NCI-H510A treated with DMSO at 0.1 percent for 48 hours (cell line): ENCODE results near the gene BICC1.
"Not testable (repeated sequence)": the region's sequence is repeated elsewhere in the genome, so short reads cannot be mapped to it uniquely, and the experiment has no call there.

Experiments
- DNase-seq: peaks from one replicate; lab custom pipeline; 2025; lab: John Stamatoyannopoulos, UW

Gene BICC1

DNA sequence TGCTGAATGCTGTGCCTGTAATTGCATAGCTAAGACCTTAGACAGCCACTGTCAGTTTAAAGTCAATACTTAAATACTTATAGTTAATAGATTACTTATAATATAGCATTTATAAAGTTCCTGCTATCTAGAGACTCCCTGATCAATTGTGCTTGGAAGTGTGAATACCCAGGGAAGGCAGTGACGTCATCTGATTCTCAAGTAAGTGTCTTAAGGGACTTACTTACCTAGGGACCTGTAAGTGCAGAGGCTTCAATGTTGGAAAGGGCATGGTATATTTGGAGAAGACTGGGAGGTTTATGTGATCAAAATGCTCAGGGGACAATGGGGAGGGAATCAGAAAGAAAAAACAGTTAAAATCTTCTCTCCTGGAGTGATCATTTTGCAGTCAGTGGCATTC is 55.0 kb downstream of the BICC1 start:
- DNase-seq = no peak

DNA sequence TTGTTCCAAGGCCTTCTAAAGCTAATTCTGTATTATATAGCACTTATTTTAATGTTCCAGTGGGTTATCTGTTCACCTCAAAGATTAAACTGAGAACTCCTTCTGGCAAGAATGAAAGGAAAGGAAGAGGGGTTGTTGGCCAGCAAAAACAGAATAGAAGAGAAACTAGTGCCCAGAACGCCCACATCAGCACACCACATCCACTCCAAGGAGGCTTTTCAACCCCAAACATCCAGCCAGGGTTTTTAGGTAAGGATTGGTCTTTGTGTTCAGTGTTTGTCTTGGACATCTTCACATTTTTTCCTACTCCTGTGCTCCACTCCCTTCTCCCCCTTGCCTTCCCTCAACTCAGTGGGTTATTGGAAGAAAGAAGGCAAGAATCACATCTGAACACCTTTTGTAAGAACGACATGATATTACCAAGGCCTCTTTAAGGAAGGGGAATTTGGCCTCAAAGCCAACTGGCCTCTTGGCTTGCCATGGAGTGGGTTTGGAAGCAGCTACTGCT is 55.8 kb downstream of the BICC1 start:
- no peak for DNase-seq

DNA sequence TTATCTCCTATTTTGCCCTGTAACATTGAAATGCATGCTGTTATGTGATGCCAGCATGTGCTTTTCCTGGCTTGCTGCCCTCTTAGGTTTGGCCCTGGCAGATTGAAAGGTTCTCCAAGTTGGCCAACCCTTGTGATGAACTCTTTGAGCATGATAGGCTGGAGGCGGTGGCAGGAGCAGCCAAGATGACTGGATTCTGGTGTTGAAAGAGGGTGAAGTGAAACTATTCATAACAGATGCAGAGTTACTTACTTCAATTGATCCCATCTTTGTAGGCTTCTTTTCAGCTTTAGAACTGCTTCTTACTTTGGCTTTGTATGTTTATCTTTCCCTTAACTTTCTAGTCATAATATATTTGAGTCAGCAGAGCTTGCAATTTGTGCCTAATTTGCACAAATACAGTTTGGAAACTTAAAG is 57.6 kb downstream of the BICC1 start:
- no peak for DNase-seq

- no peak for DNase-seq
Measured at GRCh38 chr10:58570979-58571378, 58.3 kb downstream of the BICC1 start.

GRCh38 chr10:58573144-58573543 is 60.5 kb downstream of the BICC1 start:
- no peak for DNase-seq

GRCh38 chr10:58574058-58574457 is 61.4 kb downstream of the BICC1 start:
- no peak for DNase-seq

- no peak for DNase-seq
Measured at GRCh38 chr10:58575491-58575890, 62.8 kb downstream of the BICC1 start.

GRCh38 chr10:58576751-58577436 is 64.2 kb downstream of the BICC1 start:
- DNase-seq = no peak

GRCh38 chr10:58577437-58577777 is 64.7 kb downstream of the BICC1 start:
- no peak for DNase-seq

GRCh38 chr10:58578366-58578765 is 65.7 kb downstream of the BICC1 start:
- no peak for DNase-seq

GRCh38 chr10:58579011-58579655 is 66.5 kb downstream of the BICC1 start:
- no peak for DNase-seq

GRCh38 chr10:58582045-58582444 is 69.4 kb downstream of the BICC1 start:
- no peak for DNase-seq

DNA sequence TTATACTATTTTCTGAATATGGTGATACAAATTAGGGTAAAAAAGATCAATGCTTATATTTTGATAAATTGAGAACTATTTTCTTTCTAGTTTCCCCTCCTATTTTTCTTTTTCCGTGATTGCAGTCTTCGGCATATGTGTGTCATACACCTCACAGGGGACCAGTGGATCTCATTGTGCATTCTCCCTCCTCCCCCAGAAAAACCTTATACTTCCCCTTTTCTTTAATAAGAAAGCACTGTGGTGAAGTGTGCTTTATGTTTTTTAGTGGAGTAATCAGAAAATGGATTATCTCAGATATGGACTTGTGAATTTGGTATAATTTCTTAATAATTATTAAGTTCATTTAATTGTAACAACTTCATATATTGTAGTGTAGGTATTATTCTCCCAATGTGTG is 72.8 kb downstream of the BICC1 start:
- DNase-seq = no peak

DNA sequence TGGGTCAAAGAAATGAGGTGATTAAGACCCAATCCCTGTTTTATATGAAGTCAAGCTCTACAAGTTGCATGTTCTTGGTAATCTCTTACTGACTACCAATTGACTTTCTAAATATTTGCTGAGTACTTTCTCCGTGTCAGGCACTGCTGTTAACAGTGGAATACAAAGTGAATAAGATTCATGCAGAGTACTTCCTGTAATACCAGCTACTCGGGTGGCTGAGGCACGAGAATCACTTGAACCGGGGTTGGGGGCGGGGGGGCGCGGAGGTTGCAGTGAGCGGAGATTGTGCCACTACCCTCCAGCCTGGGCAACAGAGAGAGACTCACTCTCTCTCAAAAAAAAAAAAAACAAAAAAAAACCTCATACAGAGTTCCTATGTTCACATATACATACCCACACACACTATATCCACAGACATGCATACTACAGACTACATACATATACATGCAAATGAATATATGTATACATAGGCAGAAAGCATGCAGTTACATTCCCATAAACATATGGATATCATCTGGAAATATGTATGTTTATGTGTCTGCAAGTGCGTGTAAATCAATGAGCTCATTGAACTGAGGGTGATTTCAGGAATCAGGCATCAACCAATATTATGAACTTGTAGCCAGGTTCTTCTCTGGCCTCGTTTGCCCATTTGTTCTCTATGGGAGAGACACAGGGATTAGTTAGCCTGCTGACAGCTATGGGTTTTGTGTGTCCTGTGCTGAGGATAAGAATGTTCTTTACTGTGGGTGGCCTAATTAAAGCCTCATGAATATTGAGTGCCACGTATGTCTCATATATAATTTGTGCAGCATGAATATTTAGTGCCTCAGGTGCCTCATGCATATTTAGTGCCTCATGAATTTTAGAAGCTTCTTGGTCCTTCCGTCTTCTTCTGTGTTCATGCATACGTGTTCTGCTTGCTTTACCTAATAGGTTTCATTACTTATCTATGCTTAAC is 73.9 kb downstream of the BICC1 start:
- no peak for DNase-seq

- no peak for DNase-seq
Measured at GRCh38 chr10:58587676-58588075, 75.0 kb downstream of the BICC1 start.

DNA sequence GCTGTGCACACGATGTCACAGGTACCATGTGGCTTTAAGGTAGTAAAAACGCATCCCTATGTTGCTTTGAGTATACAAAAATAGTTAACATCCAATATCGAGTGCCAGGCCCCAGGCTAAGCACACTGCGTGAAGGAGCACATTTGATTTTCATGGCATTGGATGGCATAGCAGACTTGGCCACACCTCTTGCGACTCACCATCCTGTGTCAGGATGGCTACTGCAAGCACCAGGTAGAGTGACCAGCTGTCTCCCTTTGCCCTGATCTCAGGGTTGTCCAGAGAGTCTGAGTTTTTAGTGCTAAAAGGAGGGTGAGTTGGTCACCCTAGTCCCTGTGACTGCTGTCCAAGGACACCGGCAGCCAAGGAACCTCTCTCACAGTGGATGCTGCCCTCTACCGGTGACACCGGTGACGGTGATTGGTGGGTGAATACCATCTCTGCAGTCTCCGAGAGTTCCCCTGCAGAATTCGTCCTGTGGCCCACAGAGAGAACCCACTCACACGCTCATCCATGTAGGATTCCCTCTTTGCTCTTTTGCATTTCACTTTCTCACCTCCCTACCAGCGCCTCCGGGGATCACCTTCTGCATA is 76.1 kb downstream of the BICC1 start:
- no peak for DNase-seq

DNA sequence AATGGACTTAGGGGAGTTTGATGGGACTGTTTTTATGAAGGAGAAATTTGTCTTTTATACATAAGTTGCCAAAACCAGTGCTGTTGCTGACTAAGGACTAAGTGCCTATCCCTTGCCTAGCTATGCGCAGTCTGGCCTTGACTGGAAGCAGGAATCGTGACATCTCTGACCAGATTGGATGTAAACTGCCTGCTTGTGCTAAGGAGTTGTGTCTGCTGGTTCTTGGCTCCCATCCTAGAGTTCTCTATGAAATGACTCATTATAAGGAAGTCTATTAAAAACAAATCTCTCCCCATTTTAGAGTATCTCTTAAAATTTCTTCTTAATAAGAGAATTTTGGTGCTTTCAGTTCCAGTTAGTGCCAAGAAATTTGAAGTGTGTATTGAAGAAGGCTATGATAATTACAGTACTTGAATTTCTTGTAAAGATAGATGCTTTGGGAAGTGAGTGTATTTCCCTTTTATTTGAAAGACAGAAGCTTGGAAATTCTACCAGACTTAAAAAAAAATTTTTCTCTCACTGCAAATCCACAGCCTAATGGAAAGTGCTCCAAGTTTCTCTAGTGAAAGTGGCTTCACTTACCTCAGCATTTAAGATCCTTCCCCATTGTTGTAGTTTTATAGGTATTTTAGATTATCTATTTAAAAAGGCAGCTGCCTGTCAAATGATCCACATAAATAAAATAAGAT is 77.6 kb downstream of the BICC1 start:
- no peak for DNase-seq

- DNase-seq = no peak
Measured at GRCh38 chr10:58590924-58591323, 78.3 kb downstream of the BICC1 start.

GRCh38 chr10:58593008-58593407 is 80.3 kb downstream of the BICC1 start:
- DNase-seq = no peak

DNA sequence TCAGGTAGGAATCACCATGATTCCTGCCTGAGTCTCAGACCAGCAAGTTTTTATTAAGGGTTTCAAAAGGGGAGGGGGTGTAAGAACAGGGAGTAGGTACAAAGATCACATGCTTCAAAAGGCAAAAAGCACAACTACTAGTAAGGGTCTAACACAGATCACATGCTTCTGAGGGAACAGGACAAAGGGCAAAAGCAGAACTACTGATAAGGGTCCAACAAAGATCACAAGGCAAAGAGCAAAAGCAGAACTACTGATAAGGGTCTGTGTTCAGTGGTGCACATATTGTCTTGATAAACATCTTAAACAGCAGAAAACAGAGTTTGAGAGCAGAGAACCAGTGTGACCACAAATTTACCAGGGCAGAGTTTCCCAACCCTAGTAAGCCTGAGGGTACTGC is 84.5 kb downstream of the BICC1 start:
- not testable (repeated sequence) for DNase-seq

- DNase-seq = no peak
Measured at GRCh38 chr10:58599927-58600553, 87.4 kb downstream of the BICC1 start.
